Endodermal cell (in vitro differentiated cells): ENCODE data around the gene AKAP6. TPM values are rescaled to one million over a fixed set of nuclear protein-coding genes. Genes with fewer than 3 reads are reported as not detected.

Experiments used
- DNase-seq: peaks from one replicate; pipeline ENCODE4 v3.0.0-alpha.2; 2017
- H3K27ac ChIP-seq: 2 replicates; pipeline ENCODE4 v1.5.1; 2013; ENCODE audit warnings: mild to moderate bottlenecking, low read depth, low read length, moderate library complexity
- H3K27me3 ChIP-seq: 2 replicates; pipeline ENCODE4 v1.6.1; 2013; ENCODE audit warnings: mild to moderate bottlenecking, low read length, moderate library complexity; ENCODE audit not compliant: insufficient read depth, control insufficient read depth, poor library complexity, severe bottlenecking
- H3K36me3 ChIP-seq: 2 replicates; pipeline ENCODE4 v1.7.0; 2013; ENCODE audit warnings: mild to moderate bottlenecking, low read length, moderate library complexity; ENCODE audit not compliant: control insufficient read depth, insufficient read depth
- H3K4me1 ChIP-seq: one replicate; pipeline ENCODE4 v1.7.0; 2013; ENCODE audit warnings: low read length; ENCODE audit not compliant: control insufficient read depth, insufficient read depth
- H3K4me3 ChIP-seq: 2 replicates; pipeline ENCODE4 v1.5.1; 2013; ENCODE audit warnings: mild to moderate bottlenecking, low read length, moderate library complexity
- H3K9ac ChIP-seq: 2 replicates; pipeline ENCODE4 v1.6.1; 2013; ENCODE audit warnings: mild to moderate bottlenecking, low read length, moderate library complexity; ENCODE audit not compliant: poor library complexity, severe bottlenecking; ENCODE audit errors: extremely low read depth
- H3K9me3 ChIP-seq: 2 replicates; pipeline ENCODE4 v1.6.1; 2013; ENCODE audit warnings: mild to moderate bottlenecking, low read length, moderate library complexity; ENCODE audit not compliant: control insufficient read depth
- H3K27ac Mint-ChIP-seq: 2 replicates; pipeline ENCODE4 v1.8.0; 2020; ENCODE audit warnings: mixed read lengths
- H3K27me3 Mint-ChIP-seq: 2 replicates; pipeline ENCODE4 v1.8.0; 2021; ENCODE audit warnings: mild to moderate bottlenecking, mixed read lengths; ENCODE audit not compliant: insufficient read depth
- H3K36me3 Mint-ChIP-seq: 2 replicates; pipeline ENCODE4 v1.8.0; 2020; ENCODE audit warnings: low read depth, mixed read lengths
- H3K4me1 Mint-ChIP-seq: 2 replicates; pipeline ENCODE4 v1.8.0; 2020; ENCODE audit warnings: mixed read lengths
- H3K4me3 Mint-ChIP-seq: 2 replicates; pipeline ENCODE4 v1.8.0; 2020; ENCODE audit warnings: mild to moderate bottlenecking, moderate library complexity, mixed read lengths
- H3K9me3 Mint-ChIP-seq: 2 replicates; pipeline ENCODE4 v1.8.0; 2020; ENCODE audit warnings: mild to moderate bottlenecking, mixed read lengths
- CTCF ChIP-seq: fragments of 200-600 bp; sonication (generic); conservative IDR thresholded peaks from 2 replicates; pipeline ENCODE4 v1.5.0; 2021; ENCODE audit warnings: antibody characterized with exemption, mild to moderate bottlenecking
- WGBS, 2 experiments: methylation state at CpG; one replicate each; pipeline versions ENCODE4 v1.1.5 to v1.1.7; 2013; ENCODE audit warnings: missing lambda C conversion rate in 2 of 2, mixed read lengths in 1 of 2; ENCODE audit not compliant: insufficient coverage in 1 of 2, insufficient read length in 1 of 2; 5-methylcytosine and 5-hydroxymethylcytosine counted together
- total RNA-seq, 2 donors: library from RNA; stranded (reverse); fragmentation: NEBNext Ultra II Directional in 1 of 2; extraction: Animal tissue kit (Norgen Biotek cat#: 25700) in 1 of 2; gene quantifications; 2 replicates in 1 of 2; 3 replicates in 1 of 2; pipeline ENCODE4 v1.2.1, GENCODE V29; 2021

AKAP6 gene
- total RNA-seq, 2 donors from 2014 or later: 4.3 to 5.0 TPM

- Mint-ChIP-seq H3K4me1 (peaks cover 8% of the 10 kb centered on the region), H3K36me3 (no peaks in the 10 kb centered on the region), H3K9me3 (no peaks in the 10 kb centered on the region), H3K27me3 (no peaks in the 10 kb centered on the region), H3K4me3 (no peak overlapping the region), H3K27ac (no peak overlapping the region)
- H3K27ac ChIP-seq: no peak overlapping the region
- H3K27me3 ChIP-seq: no peaks in the 10 kb centered on the region
- TF ChIP-seq CTCF: no peak
- no peaks in the 10 kb centered on the region for H3K36me3 ChIP-seq
- no peak for DNase-seq
- H3K4me1 ChIP-seq: no peaks in the 10 kb centered on the region
- H3K4me3 ChIP-seq: no peak overlapping the region
- H3K9me3 ChIP-seq: no peaks in the 10 kb centered on the region
- no peak overlapping the region for H3K9ac ChIP-seq
- whole genome bisulfite sequencing, 2 experiments: 93% methylated on average over 4 of the region's 4 CpGs; no CpG with 5 or more reads in 1 of the 2 experiments
Measured at GRCh38 chr14:32627545-32628298, 298.6 kb downstream of the AKAP6 start.

- Histone ChIP-seq H3K9ac (no peak overlapping the region), H3K9me3 (no peaks in the 10 kb centered on the region), H3K27ac (no peak overlapping the region), H3K4me1 (no peaks in the 10 kb centered on the region), H3K4me3 (no peak overlapping the region), H3K27me3 (no peaks in the 10 kb centered on the region), H3K36me3 (no peaks in the 10 kb centered on the region)
- no peaks in the 10 kb centered on the region for H3K36me3 Mint-ChIP-seq
- no peaks in the 10 kb centered on the region for H3K27me3 Mint-ChIP-seq
- H3K9me3 Mint-ChIP-seq: no peaks in the 10 kb centered on the region
- WGBS, 2 experiments: 91% methylated on average over 3 of the region's 3 CpGs; no CpG with 5 or more reads in 1 of the 2 experiments
- no peak for DNase-seq
- peaks cover 8% of the 10 kb centered on the region for H3K4me1 Mint-ChIP-seq
- no peak overlapping the region for H3K4me3 Mint-ChIP-seq
- no peak for TF ChIP-seq CTCF
- H3K27ac Mint-ChIP-seq: no peak overlapping the region
Measured at GRCh38 chr14:32629236-32629635, 300.1 kb downstream of the AKAP6 start.

GRCh38 chr14:32630701-32631100 is 301.6 kb downstream of the AKAP6 start:
- Histone ChIP-seq H3K27ac (no peak overlapping the region), H3K9me3 (no peaks in the 10 kb centered on the region), H3K27me3 (no peaks in the 10 kb centered on the region), H3K4me1 (no peaks in the 10 kb centered on the region), H3K9ac (no peak overlapping the region), H3K4me3 (no peak overlapping the region), H3K36me3 (no peaks in the 10 kb centered on the region)
- TF ChIP-seq CTCF: no peak
- H3K27me3 Mint-ChIP-seq: no peaks in the 10 kb centered on the region
- DNase-seq: no peak
- no peak overlapping the region for H3K27ac Mint-ChIP-seq
- H3K4me1 Mint-ChIP-seq: peaks cover 8% of the 10 kb centered on the region
- no peaks in the 10 kb centered on the region for H3K9me3 Mint-ChIP-seq
- no peaks in the 10 kb centered on the region for H3K36me3 Mint-ChIP-seq
- H3K4me3 Mint-ChIP-seq: no peak overlapping the region
